ENCODE data around the gene HLCS. TPM values are rescaled to one million over a fixed set of nuclear protein-coding genes. Genes with fewer than 3 reads are reported as not detected.

HLCS gene
- total RNA-seq, 1 donor from 2014 or later, result 20.2 TPM

GRCh38 chr21:36948686-36949085 lies 17.8 kb downstream of the HLCS start:
- no peak overlapping the region for H3K27ac Mint-ChIP-seq
- DNase-seq (ENCODE audit: low spot score in 2 of 2, unreplicated experiment in 2 of 2), result no peak
- H3K9me3 Mint-ChIP-seq, result peaks cover 5% of the 10 kb centered on the region
- H3K36me3 Mint-ChIP-seq, result peaks cover 26% of the 10 kb centered on the region
- no peaks in the 10 kb centered on the region for H3K27me3 Mint-ChIP-seq (ENCODE audit: low read depth)
- H3K4me1 Mint-ChIP-seq, result peaks cover 2% of the 10 kb centered on the region
- no peak overlapping the region for H3K4me3 Mint-ChIP-seq
- no peak for TF ChIP-seq CTCF (IDR thresholded peaks at IDR 0.05; ENCODE audit: unreplicated experiment)

- H3K27me3 Mint-ChIP-seq (ENCODE audit: low read depth), result no peaks in the 10 kb centered on the region
- TF ChIP-seq CTCF (IDR thresholded peaks at IDR 0.05; ENCODE audit: unreplicated experiment), result no peak
- H3K27ac Mint-ChIP-seq, result no peak overlapping the region
- no peak for DNase-seq (ENCODE audit: low spot score in 2 of 2, unreplicated experiment in 2 of 2)
- peaks cover 2% of the 10 kb centered on the region for H3K4me1 Mint-ChIP-seq
- no peak overlapping the region for H3K4me3 Mint-ChIP-seq
- peaks cover 5% of the 10 kb centered on the region for H3K9me3 Mint-ChIP-seq
- H3K36me3 Mint-ChIP-seq, result peaks cover 29% of the 10 kb centered on the region
Observed at GRCh38 chr21:36946949-36947356, 19.5 kb downstream of the HLCS start.

GRCh38 chr21:36945496-36946138 lies 20.9 kb downstream of the HLCS start:
- no peak for DNase-seq (ENCODE audit: low spot score in 2 of 2, unreplicated experiment in 2 of 2)
- H3K36me3 Mint-ChIP-seq, result peaks cover 31% of the 10 kb centered on the region
- no peak for TF ChIP-seq CTCF (IDR thresholded peaks at IDR 0.05; ENCODE audit: unreplicated experiment)
- peaks cover 5% of the 10 kb centered on the region for H3K9me3 Mint-ChIP-seq
- H3K4me3 Mint-ChIP-seq, result no peak overlapping the region
- no peak overlapping the region for H3K27ac Mint-ChIP-seq
- H3K4me1 Mint-ChIP-seq, result peaks cover 2% of the 10 kb centered on the region
- H3K27me3 Mint-ChIP-seq (ENCODE audit: low read depth), result no peaks in the 10 kb centered on the region

- Mint-ChIP-seq H3K36me3 (peaks cover 16% of the 10 kb centered on the region), H3K27me3 (ENCODE audit: low read depth) (no peaks in the 10 kb centered on the region), H3K4me3 (no peak overlapping the region), H3K4me1 (peaks cover 16% of the 10 kb centered on the region), H3K27ac (no peak overlapping the region), H3K9me3 (no peaks in the 10 kb centered on the region)
- DNase-seq (ENCODE audit: low spot score in 2 of 2, unreplicated experiment in 2 of 2), result no peak
- no peak for TF ChIP-seq CTCF (IDR thresholded peaks at IDR 0.05; ENCODE audit: unreplicated experiment)
Observed at GRCh38 chr21:36936361-36937135, 29.9 kb downstream of the HLCS start.

GRCh38 chr21:36934864-36935420 lies 31.5 kb downstream of the HLCS start:
- Mint-ChIP-seq H3K27me3 (ENCODE audit: low read depth) (no peaks in the 10 kb centered on the region), H3K9me3 (no peaks in the 10 kb centered on the region), H3K27ac (no peak overlapping the region), H3K4me3 (no peak overlapping the region), H3K36me3 (peaks cover 14% of the 10 kb centered on the region), H3K4me1 (peaks cover 19% of the 10 kb centered on the region)
- no peak for DNase-seq (ENCODE audit: low spot score in 2 of 2, unreplicated experiment in 2 of 2)
- no peak for TF ChIP-seq CTCF (IDR thresholded peaks at IDR 0.05; ENCODE audit: unreplicated experiment)
